ENCODE data around the gene METAP2.
A peak's percentile ranks its signal among the peaks of the same experiment; 100 is the strongest.
"Not testable (repeated sequence)": the region's sequence is repeated elsewhere in the genome, so short reads cannot be mapped to it uniquely, and the experiment has no call there.

Gene METAP2

GRCh38 chr12:95437565-95437964, 36.4 kb upstream of the METAP2 start:
- Mint-ChIP-seq H3K36me3 (ENCODE audit: low read depth) (no peaks in the 10 kb centered on the region), H3K27ac (no peak overlapping the region), H3K27me3 (ENCODE audit: low read depth) (peaks cover 6% of the 10 kb centered on the region), H3K4me3 (no peak overlapping the region), H3K4me1 (no peaks in the 10 kb centered on the region), H3K9me3 (no peaks in the 10 kb centered on the region)
- no peak for TF ChIP-seq CTCF (IDR thresholded peaks at IDR 0.05; ENCODE audit: unreplicated experiment in 3 of 3)

GRCh38 chr12:95439461-95440230, 34.3 kb upstream of the METAP2 start:
- Mint-ChIP-seq H3K4me1 (no peaks in the 10 kb centered on the region), H3K9me3 (no peaks in the 10 kb centered on the region), H3K27me3 (ENCODE audit: low read depth) (peaks cover 1% of the 10 kb centered on the region), H3K27ac (no peak overlapping the region), H3K36me3 (ENCODE audit: low read depth) (no peaks in the 10 kb centered on the region), H3K4me3 (no peak overlapping the region)
- TF ChIP-seq CTCF (IDR thresholded peaks at IDR 0.05; ENCODE audit: unreplicated experiment in 3 of 3) = no peak

GRCh38 chr12:95440401-95440800, 33.6 kb upstream of the METAP2 start:
- TF ChIP-seq CTCF (IDR thresholded peaks at IDR 0.05; ENCODE audit: unreplicated experiment in 3 of 3) = no peak
- Mint-ChIP-seq H3K4me1 (no peaks in the 10 kb centered on the region), H3K27me3 (ENCODE audit: low read depth) (no peaks in the 10 kb centered on the region), H3K27ac (no peak overlapping the region), H3K9me3 (no peaks in the 10 kb centered on the region), H3K36me3 (ENCODE audit: low read depth) (no peaks in the 10 kb centered on the region), H3K4me3 (no peak overlapping the region)

GRCh38 chr12:95443459-95443858, 30.5 kb upstream of the METAP2 start:
- TF ChIP-seq CTCF (IDR thresholded peaks at IDR 0.05; ENCODE audit: unreplicated experiment in 3 of 3) = no peak
- Mint-ChIP-seq H3K9me3 (no peaks in the 10 kb centered on the region), H3K36me3 (ENCODE audit: low read depth) (no peaks in the 10 kb centered on the region), H3K27ac (no peak overlapping the region), H3K27me3 (ENCODE audit: low read depth) (peaks cover 12% of the 10 kb centered on the region), H3K4me1 (peaks cover 10% of the 10 kb centered on the region), H3K4me3 (no peak overlapping the region)

- not testable (repeated sequence) for H3K27ac Mint-ChIP-seq; H3K36me3 Mint-ChIP-seq (ENCODE audit: low read depth); H3K4me3 Mint-ChIP-seq; H3K4me1 Mint-ChIP-seq; H3K9me3 Mint-ChIP-seq
- peaks cover 15% of the 10 kb centered on the region for H3K27me3 Mint-ChIP-seq (ENCODE audit: low read depth)
These were observed 28.9 kb upstream of the METAP2 start for GRCh38 chr12:95445099-95445498.

- Mint-ChIP-seq H3K4me3 (peak overlapping the region in 2 of 3 experiments; percentile 63 to 69), H3K27me3 (ENCODE audit: low read depth) (peaks cover 19% of the 10 kb centered on the region)
These were observed 28.0 kb upstream of the METAP2 start for GRCh38 chr12:95445884-95446505.

More at GRCh38 chr12:95445884-95446505, 28.0 kb upstream of the METAP2 start:
- Mint-ChIP-seq H3K4me1 (peaks cover 10% of the 10 kb centered on the region), H3K9me3 (no peaks in the 10 kb centered on the region), H3K27ac (peak overlapping the region in 1 of 3 experiments; percentile 36), H3K36me3 (ENCODE audit: low read depth) (no peaks in the 10 kb centered on the region)
- no peak for TF ChIP-seq CTCF (IDR thresholded peaks at IDR 0.05; ENCODE audit: unreplicated experiment in 3 of 3)
